ENCODE measurements around the gene DOC2A.

DNA sequence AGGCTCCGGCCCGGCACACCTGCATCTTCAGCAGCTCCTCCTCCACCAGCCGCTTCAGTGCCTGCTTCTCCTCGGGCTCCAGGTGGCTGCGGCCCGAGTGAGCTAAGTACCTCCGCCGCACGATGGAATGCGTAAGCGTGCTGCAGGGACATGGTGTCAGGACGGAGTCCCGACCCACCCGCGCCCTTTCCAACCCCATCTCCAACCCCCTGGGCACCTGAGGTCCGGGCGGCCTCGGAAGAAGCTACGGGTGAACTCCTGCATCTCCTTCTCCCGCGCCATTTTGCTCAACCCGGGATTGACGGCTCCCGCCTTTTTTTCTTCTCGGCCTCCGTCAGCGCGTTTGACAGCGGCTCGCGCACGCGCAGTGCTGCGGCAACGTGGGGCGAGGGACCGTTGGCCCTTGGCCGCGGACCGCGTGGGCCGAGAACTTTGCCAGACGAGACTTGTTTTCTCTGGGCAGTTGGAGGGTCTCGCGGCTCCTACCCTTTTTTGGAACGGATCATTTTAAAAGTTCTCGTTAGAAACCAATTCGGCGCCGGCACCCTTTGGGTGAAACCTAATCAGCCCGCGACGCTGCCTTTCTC is 15.4 kb downstream of the DOC2A start, which contains the start of gene HIRIP3:
- TF ChIP-seq, protein P1, sequence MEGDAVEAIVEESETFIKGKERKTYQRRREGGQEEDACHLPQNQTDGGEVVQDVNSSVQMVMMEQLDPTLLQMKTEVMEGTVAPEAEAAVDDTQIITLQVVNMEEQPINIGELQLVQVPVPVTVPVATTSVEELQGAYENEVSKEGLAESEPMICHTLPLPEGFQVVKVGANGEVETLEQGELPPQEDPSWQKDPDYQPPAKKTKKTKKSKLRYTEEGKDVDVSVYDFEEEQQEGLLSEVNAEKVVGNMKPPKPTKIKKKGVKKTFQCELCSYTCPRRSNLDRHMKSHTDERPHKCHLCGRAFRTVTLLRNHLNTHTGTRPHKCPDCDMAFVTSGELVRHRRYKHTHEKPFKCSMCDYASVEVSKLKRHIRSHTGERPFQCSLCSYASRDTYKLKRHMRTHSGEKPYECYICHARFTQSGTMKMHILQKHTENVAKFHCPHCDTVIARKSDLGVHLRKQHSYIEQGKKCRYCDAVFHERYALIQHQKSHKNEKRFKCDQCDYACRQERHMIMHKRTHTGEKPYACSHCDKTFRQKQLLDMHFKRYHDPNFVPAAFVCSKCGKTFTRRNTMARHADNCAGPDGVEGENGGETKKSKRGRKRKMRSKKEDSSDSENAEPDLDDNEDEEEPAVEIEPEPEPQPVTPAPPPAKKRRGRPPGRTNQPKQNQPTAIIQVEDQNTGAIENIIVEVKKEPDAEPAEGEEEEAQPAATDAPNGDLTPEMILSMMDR (IDR thresholded peaks at IDR 0.05) = no peak
- TF ChIP-seq POLR2AphosphoS5 (IDR thresholded peaks at IDR 0.05) = peak; percentile 75
- no peak for TF ChIP-seq POLR2A (IDR thresholded peaks at IDR 0.05)
